Testis (tissue), 2 donors: Measurements from ENCODE around the gene OXSR1.

Experiments
- POLR2A ChIP-seq: fragments of 450-650 bp; IDR thresholded peaks from one replicate; pipeline ENCODE4 v1.6.1; 2017; ENCODE audit warnings: antibody characterized with exemption, mild to moderate bottlenecking, moderate library complexity
- TF ChIP-seq, protein P1 (sequence below), 3 experiments: fragments of 450-650 bp in 2 of 3; fragments of 200-600 bp in 1 of 3; sonication (generic) in 1 of 3; IDR thresholded peaks; one replicate each; pipeline ENCODE4 v1.5.1; 2016 to 2019; ENCODE audit warnings: antibody characterized with exemption in 3 of 3, mild to moderate bottlenecking in 2 of 3, moderate library complexity in 1 of 3

- TF ChIP-seq, protein P1, sequence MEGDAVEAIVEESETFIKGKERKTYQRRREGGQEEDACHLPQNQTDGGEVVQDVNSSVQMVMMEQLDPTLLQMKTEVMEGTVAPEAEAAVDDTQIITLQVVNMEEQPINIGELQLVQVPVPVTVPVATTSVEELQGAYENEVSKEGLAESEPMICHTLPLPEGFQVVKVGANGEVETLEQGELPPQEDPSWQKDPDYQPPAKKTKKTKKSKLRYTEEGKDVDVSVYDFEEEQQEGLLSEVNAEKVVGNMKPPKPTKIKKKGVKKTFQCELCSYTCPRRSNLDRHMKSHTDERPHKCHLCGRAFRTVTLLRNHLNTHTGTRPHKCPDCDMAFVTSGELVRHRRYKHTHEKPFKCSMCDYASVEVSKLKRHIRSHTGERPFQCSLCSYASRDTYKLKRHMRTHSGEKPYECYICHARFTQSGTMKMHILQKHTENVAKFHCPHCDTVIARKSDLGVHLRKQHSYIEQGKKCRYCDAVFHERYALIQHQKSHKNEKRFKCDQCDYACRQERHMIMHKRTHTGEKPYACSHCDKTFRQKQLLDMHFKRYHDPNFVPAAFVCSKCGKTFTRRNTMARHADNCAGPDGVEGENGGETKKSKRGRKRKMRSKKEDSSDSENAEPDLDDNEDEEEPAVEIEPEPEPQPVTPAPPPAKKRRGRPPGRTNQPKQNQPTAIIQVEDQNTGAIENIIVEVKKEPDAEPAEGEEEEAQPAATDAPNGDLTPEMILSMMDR (IDR thresholded peaks at IDR 0.05): no peak
- no peak for TF ChIP-seq POLR2A
These were observed 103.2 kb downstream of the OXSR1 start for GRCh38 chr3:38268522-38268921.
